ENCODE measurements around the gene PIGQ. TPM values are rescaled to one million over a fixed set of nuclear protein-coding genes. Genes with fewer than 3 reads are reported as not detected.

Gene PIGQ
- total RNA-seq, 2 donors from 2014 or later, result 76.5 to 83.1 TPM

GRCh38 chr16:617855-618254, 48.1 kb downstream of the PIGQ start:
- no peaks in the 10 kb centered on the region for H3K9me3 ChIP-seq
- DNase-seq (no peak), ATAC-seq (no peak)
- H3K27me3 ChIP-seq, result no peaks in the 10 kb centered on the region
- no peak overlapping the region for H3K4me3 ChIP-seq
- H3K27ac ChIP-seq, result no peak overlapping the region
- intact Hi-C loops (cut with DNase I), result no loop called here
- H3K36me3 ChIP-seq (replicated peaks in 1 of 2; ENCODE audit: insufficient read depth in 1 of 2, low read depth in 2 of 2), result no peaks in the 10 kb centered on the region
- 84 to 89% methylated on average over 12 to 16 of the region's 16 CpGs for WGBS, 2 donors
- H3K4me1 ChIP-seq, result no peaks in the 10 kb centered on the region
- no peak for TF ChIP-seq CTCF (IDR thresholded peaks at IDR 0.05)

GRCh38 chr16:619476-620100, 49.8 kb downstream of the PIGQ start:
- no peak for ATAC-seq
- no peak for DNase-seq
- no peaks in the 10 kb centered on the region for H3K9me3 ChIP-seq

GRCh38 chr16:620700-621525, 51.1 kb downstream of the PIGQ start:
- Histone ChIP-seq H3K27ac (no peak overlapping the region), H3K36me3 (replicated peaks in 1 of 2; ENCODE audit: insufficient read depth in 1 of 2, low read depth in 2 of 2) (peaks cover 0 to 2% of the 10 kb centered on the region in 2 donors), H3K9me3 (no peaks in the 10 kb centered on the region), H3K4me1 (no peaks in the 10 kb centered on the region), H3K27me3 (no peaks in the 10 kb centered on the region), H3K4me3 (no peak overlapping the region)
- ATAC-seq (no peak), DNase-seq (no peak)
- 82 to 84% methylated on average over 14 to 18 of the region's 41 CpGs for WGBS, 2 donors
- intact Hi-C loops (cut with DNase I), result no loop called here
- no peak for TF ChIP-seq CTCF (IDR thresholded peaks at IDR 0.05)
- no peak for TF ChIP-seq POLR2A (IDR thresholded peaks at IDR 0.05)

More at GRCh38 chr16:619476-620100, 49.8 kb downstream of the PIGQ start:
- no peak overlapping the region for H3K4me3 ChIP-seq
- TF ChIP-seq CTCF (IDR thresholded peaks at IDR 0.05) (no peak), POLR2A (IDR thresholded peaks at IDR 0.05) (no peak)
- H3K36me3 ChIP-seq (replicated peaks in 1 of 2; ENCODE audit: insufficient read depth in 1 of 2, low read depth in 2 of 2), result no peaks in the 10 kb centered on the region
- intact Hi-C loops (cut with DNase I), result no loop called here
- H3K4me1 ChIP-seq, result no peaks in the 10 kb centered on the region
- no peak overlapping the region for H3K27ac ChIP-seq
- WGBS, 2 donors, result 79 to 84% methylated on average over 4 to 20 of the region's 20 CpGs
- H3K27me3 ChIP-seq, result no peaks in the 10 kb centered on the region

- 80 to 93% methylated on average over 12 to 21 of the region's 21 CpGs for WGBS, 2 donors
- Histone ChIP-seq H3K9me3 (no peaks in the 10 kb centered on the region), H3K27me3 (no peaks in the 10 kb centered on the region), H3K27ac (no peak overlapping the region), H3K4me3 (no peak overlapping the region), H3K4me1 (no peaks in the 10 kb centered on the region), H3K36me3 (replicated peaks in 1 of 2; ENCODE audit: insufficient read depth in 1 of 2, low read depth in 2 of 2) (peaks cover 0 to 2% of the 10 kb centered on the region in 2 donors)
- TF ChIP-seq CTCF (IDR thresholded peaks at IDR 0.05) (no peak), POLR2A (IDR thresholded peaks at IDR 0.05) (no peak)
- no peak for ATAC-seq
- DNase-seq, result no peak
- intact Hi-C loops (cut with DNase I), result no loop called here
Measured at GRCh38 chr16:621526-622105, 51.8 kb downstream of the PIGQ start.
